ENCODE results near the gene MFSD11.

- TF ChIP-seq POLR2A (IDR thresholded peaks at IDR 0.05; ENCODE audit: borderline replicate concordance, extremely low read depth, insufficient read depth, insufficient read length) (no peak), CTCF (IDR thresholded peaks at IDR 0.05 in 2 of 3, conservative IDR thresholded peaks at IDR 0.05 in 1 of 3; ENCODE audit: borderline replicate concordance in 1 of 3, insufficient read depth in 1 of 3, low read depth in 2 of 3, low read length in 2 of 3) (no peak), ZNF274 (IDR thresholded peaks at IDR 0.05; ENCODE audit: low read depth, low read length) (no peak), POLR2AphosphoS5 (IDR thresholded peaks at IDR 0.05; ENCODE audit: low read depth, low read length) (no peak), JUND (IDR thresholded peaks at IDR 0.05) (no peak), ELF1 (IDR thresholded peaks at IDR 0.05; ENCODE audit: borderline replicate concordance, low read depth) (no peak), FOSL1 (IDR thresholded peaks at IDR 0.05; ENCODE audit: low read depth) (no peak), YY1 (IDR thresholded peaks at IDR 0.05; ENCODE audit: extremely low read depth, insufficient replicate concordance, low read depth, low read length) (no peak), TCF7L2 (IDR thresholded peaks at IDR 0.05; ENCODE audit: borderline replicate concordance, extremely low read depth, insufficient read depth, insufficient read length) (no peak), ZBTB33 (IDR thresholded peaks at IDR 0.05; ENCODE audit: extremely low read depth, insufficient replicate concordance, low read length) (no peak)
Measured at GRCh38 chr17:76758570-76758969, 20.7 kb downstream of the MFSD11 start.

All from HCT116 (cell line).